Measurements from ENCODE around the gene TRIM54. TPM values are rescaled to one million over a fixed set of nuclear protein-coding genes. Genes with fewer than 3 reads are reported as not detected.

The TRIM54 gene
- total RNA-seq, 1 donor: not detected

DNA sequence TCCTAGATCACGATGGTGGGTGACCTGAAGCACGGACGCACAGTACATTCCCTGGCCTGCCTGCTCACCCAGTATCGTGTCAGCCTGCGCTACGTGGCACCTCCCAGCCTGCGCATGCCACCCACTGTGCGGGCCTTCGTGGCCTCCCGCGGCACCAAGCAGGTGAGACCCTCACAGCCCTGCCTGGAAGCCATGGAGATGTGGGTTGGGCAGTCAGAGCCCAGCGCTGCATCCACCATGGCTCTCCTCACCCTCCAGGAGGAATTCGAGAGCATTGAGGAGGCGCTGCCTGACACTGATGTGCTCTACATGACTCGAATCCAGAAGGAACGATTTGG is 39.6 kb upstream of the TRIM54 start:
- Histone ChIP-seq H3K9me3 (ENCODE audit: low read depth, low read length) (no peaks in the 10 kb centered on the region), H4K20me1 (ENCODE audit: insufficient read depth, low read length) (peaks cover 2% of the 10 kb centered on the region), H3K36me3 (ENCODE audit: insufficient read depth, low read length) (peaks cover 67% of the 10 kb centered on the region), H3K27ac (ENCODE audit: low read depth, low read length) (no peak overlapping the region), H3K4me2 (ENCODE audit: insufficient read depth, low read length) (no peak overlapping the region), H3K4me3 (ENCODE audit: insufficient read depth, low read length) (no peak overlapping the region), H3K27me3 (ENCODE audit: insufficient read depth, low read length) (no peaks in the 10 kb centered on the region), H2AFZ (ENCODE audit: low read length) (no peak overlapping the region), H3K79me2 (ENCODE audit: insufficient read depth, low read length) (no peaks in the 10 kb centered on the region), H3K4me1 (ENCODE audit: insufficient read depth, low read length) (no peaks in the 10 kb centered on the region)
- DNase-seq (ENCODE audit: insufficient read length, low spot score, missing footprints): peak; percentile 19
- TF ChIP-seq, protein P1, sequence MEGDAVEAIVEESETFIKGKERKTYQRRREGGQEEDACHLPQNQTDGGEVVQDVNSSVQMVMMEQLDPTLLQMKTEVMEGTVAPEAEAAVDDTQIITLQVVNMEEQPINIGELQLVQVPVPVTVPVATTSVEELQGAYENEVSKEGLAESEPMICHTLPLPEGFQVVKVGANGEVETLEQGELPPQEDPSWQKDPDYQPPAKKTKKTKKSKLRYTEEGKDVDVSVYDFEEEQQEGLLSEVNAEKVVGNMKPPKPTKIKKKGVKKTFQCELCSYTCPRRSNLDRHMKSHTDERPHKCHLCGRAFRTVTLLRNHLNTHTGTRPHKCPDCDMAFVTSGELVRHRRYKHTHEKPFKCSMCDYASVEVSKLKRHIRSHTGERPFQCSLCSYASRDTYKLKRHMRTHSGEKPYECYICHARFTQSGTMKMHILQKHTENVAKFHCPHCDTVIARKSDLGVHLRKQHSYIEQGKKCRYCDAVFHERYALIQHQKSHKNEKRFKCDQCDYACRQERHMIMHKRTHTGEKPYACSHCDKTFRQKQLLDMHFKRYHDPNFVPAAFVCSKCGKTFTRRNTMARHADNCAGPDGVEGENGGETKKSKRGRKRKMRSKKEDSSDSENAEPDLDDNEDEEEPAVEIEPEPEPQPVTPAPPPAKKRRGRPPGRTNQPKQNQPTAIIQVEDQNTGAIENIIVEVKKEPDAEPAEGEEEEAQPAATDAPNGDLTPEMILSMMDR (IDR thresholded peaks at IDR 0.05; ENCODE audit: extremely low read depth, low read depth, low read length): no peak

DNA sequence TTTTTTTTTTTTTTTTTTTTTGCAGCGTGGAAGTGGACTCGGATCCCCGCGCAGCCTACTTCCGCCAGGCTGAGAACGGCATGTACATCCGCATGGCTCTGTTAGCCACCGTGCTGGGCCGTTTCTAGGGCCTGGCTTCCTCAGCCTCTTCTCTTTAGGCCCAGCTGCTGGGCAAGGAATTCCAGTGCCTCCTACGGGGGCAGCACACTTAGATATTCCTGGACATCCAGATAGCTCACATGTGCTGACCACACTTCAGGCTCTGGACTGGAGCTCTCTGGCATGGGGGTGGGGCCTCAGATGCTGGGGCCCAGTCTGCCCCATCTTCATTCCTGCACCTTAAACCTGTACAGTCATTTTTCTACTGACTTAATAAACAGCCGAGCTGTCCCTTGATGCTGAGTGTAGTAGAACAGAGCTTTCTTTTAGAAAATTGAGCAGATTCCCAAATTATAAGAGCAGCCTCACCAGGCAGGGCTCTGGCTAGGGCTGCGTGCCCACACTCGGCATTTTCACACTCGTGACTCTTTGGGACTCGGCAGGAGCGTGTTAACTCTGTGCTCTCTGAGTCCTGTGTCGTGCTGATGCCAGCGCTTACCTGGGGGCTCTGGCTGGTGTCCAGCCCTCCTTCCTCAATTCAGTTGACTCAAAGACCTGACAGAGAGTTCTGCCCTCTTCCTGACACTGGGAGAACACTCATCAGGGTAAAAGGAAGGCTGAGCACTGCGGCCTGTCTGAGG is 38.7 kb upstream of the TRIM54 start:
- Histone ChIP-seq H3K27ac (ENCODE audit: low read depth, low read length) (no peak overlapping the region), H3K4me1 (ENCODE audit: insufficient read depth, low read length) (no peaks in the 10 kb centered on the region), H3K4me3 (ENCODE audit: insufficient read depth, low read length) (no peak overlapping the region), H3K79me2 (ENCODE audit: insufficient read depth, low read length) (no peaks in the 10 kb centered on the region), H3K36me3 (ENCODE audit: insufficient read depth, low read length) (peaks cover 58% of the 10 kb centered on the region), H3K27me3 (ENCODE audit: insufficient read depth, low read length) (no peaks in the 10 kb centered on the region), H4K20me1 (ENCODE audit: insufficient read depth, low read length) (peaks cover 2% of the 10 kb centered on the region), H3K4me2 (ENCODE audit: insufficient read depth, low read length) (no peak overlapping the region), H2AFZ (ENCODE audit: low read length) (no peak overlapping the region), H3K9me3 (ENCODE audit: low read depth, low read length) (no peaks in the 10 kb centered on the region)
- DNase-seq (ENCODE audit: insufficient read length, low spot score, missing footprints): peak; percentile 77
- TF ChIP-seq, protein P1 (IDR thresholded peaks at IDR 0.05; ENCODE audit: extremely low read depth, low read depth, low read length): no peak

DNA sequence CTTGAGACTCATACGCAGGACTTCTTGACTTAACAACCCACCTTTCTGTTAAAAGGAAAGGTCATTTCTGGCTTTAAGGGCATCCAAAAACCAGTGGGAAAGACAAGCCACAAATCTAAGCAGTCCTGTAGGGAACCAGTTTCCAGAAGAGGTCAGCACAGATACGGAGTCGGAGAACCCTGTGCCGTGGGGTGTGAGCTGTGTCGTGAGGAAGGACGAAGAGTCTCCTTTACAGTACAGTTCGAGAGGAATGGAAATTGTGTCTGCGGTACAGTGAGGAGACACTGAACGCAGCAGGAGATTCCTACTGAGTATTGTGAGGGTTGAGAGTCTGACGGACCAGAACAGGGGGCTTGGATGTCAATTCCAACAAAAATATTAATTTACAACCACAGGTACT is 37.1 kb upstream of the TRIM54 start:
- no peak overlapping the region for H3K4me3 ChIP-seq (ENCODE audit: insufficient read depth, low read length)
- no peak overlapping the region for H2AFZ ChIP-seq (ENCODE audit: low read length)
- no peak overlapping the region for H3K27ac ChIP-seq (ENCODE audit: low read depth, low read length)
- H3K27me3 ChIP-seq (ENCODE audit: insufficient read depth, low read length): no peaks in the 10 kb centered on the region
- no peak overlapping the region for H3K4me2 ChIP-seq (ENCODE audit: insufficient read depth, low read length)
- peaks cover 13% of the 10 kb centered on the region for H3K4me1 ChIP-seq (ENCODE audit: insufficient read depth, low read length)
- no peaks in the 10 kb centered on the region for H3K79me2 ChIP-seq (ENCODE audit: insufficient read depth, low read length)
- DNase-seq (ENCODE audit: insufficient read length, low spot score, missing footprints): peak; percentile 78
- peaks cover 45% of the 10 kb centered on the region for H3K36me3 ChIP-seq (ENCODE audit: insufficient read depth, low read length)
- H3K9me3 ChIP-seq (ENCODE audit: low read depth, low read length): no peaks in the 10 kb centered on the region
- peaks cover 2% of the 10 kb centered on the region for H4K20me1 ChIP-seq (ENCODE audit: insufficient read depth, low read length)
- TF ChIP-seq, protein P1 (IDR thresholded peaks at IDR 0.05; ENCODE audit: extremely low read depth, low read depth, low read length): no peak

DNA sequence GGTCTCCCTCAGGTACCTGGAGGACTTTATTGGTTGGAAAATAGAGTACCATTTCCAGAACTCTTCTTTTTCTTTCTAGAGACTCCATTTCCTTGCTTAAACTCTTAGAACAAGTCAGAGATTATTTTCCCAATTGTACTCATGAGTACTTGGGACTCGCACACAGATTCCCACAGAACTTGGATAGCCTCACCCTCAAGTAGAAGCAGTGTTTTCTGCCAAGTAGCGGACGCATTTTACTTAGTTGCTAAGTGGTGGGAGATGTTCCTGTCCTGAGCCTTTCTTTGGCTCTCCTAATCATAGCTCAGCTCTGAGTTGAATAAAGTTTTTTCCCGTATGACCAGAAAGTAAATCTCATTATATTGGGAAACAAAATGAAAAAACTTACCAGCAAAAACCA is 36.6 kb upstream of the TRIM54 start:
- Histone ChIP-seq H3K9me3 (ENCODE audit: low read depth, low read length) (no peaks in the 10 kb centered on the region), H4K20me1 (ENCODE audit: insufficient read depth, low read length) (peaks cover 2% of the 10 kb centered on the region), H3K4me1 (ENCODE audit: insufficient read depth, low read length) (peaks cover 13% of the 10 kb centered on the region), H3K4me3 (ENCODE audit: insufficient read depth, low read length) (no peak overlapping the region), H3K4me2 (ENCODE audit: insufficient read depth, low read length) (no peak overlapping the region), H2AFZ (ENCODE audit: low read length) (no peak overlapping the region), H3K79me2 (ENCODE audit: insufficient read depth, low read length) (no peaks in the 10 kb centered on the region), H3K27me3 (ENCODE audit: insufficient read depth, low read length) (no peaks in the 10 kb centered on the region), H3K27ac (ENCODE audit: low read depth, low read length) (no peak overlapping the region), H3K36me3 (ENCODE audit: insufficient read depth, low read length) (peaks cover 40% of the 10 kb centered on the region)
- DNase-seq (ENCODE audit: insufficient read length, low spot score, missing footprints): peak; percentile 82
- TF ChIP-seq, protein P1 (IDR thresholded peaks at IDR 0.05; ENCODE audit: extremely low read depth, low read depth, low read length): no peak
